HG03039 (cell line): ENCODE measurements around the gene PDE7B.

Experiments
- ATAC-seq: cut with Tn5 transposase; IDR thresholded peaks from one replicate; pipeline ENCODE4 v1.9.1; 2021; ENCODE audit warnings: mild to moderate bottlenecking, moderate library complexity; ENCODE audit not compliant: unreplicated experiment

PDE7B gene

DNA sequence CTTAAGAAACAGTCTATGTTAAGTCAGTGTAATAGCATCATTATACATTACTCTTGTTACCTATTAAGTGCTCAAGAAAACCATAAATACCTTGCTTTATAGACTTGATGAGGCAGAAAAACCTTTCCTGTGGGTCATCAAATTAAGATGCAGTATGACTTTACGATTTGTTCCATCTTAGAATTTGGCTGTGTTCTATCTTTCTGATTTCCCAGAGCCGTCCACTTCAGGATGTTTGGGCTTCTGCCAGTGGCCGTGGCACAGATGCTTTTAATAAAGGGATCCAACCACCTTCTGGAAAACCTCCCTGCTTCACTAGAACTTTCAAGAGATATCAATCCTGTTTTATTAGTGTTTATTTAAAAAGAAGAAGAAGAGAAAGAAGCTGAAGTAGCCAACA, 71.2 kb downstream of the PDE7B start:
- no peak for ATAC-seq

DNA sequence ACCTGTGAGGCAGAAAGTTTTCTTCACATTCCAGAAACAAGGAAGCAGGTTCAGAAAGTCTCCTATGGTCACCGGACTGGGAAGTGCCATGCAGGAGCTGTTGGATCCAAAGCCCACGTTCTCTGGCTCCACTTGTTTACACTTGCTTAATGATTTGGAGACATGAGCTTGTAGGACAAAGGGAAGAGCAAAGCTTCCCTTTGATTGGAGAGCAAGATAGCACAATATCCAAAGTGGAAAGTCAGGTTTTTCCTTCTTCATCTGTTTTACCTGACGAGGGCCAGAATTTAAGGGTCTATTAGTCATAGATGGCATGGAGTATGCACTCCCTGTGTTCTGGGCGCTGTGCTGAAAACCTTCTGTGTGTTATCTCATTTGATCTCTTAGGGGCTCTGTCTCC, 81.2 kb downstream of the PDE7B start:
- ATAC-seq, result no peak

DNA sequence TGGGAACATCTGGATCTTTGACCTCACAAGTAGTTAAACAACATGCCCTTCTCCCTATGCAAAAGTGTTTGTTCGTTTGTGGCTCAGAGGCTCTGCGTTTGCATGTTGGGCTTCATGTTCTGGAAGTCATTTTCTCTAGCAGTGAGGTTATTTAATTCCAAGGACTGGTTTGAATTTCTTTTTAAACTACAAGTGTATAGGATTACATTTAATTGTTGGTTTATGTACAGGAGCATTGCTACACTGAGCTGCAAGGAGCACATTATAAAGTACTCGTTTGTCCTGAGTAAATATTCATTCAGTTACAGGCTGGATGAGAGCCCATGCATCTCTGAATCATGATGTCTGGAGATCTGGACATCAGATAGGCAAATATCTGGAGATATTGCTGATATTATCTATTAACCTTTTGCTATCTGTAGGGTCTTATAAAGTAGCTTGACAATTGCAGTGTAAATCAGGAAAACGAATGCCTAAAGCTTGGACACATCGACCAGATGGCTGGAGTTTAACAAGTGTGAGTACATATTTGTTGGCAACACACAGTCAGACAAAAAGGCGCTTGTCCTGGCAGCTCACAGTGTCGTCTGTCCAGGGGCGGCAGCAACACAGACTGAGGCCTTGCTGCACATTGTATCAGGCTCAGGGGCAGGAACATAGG, 84.6 kb downstream of the PDE7B start:
- no peak for ATAC-seq

DNA sequence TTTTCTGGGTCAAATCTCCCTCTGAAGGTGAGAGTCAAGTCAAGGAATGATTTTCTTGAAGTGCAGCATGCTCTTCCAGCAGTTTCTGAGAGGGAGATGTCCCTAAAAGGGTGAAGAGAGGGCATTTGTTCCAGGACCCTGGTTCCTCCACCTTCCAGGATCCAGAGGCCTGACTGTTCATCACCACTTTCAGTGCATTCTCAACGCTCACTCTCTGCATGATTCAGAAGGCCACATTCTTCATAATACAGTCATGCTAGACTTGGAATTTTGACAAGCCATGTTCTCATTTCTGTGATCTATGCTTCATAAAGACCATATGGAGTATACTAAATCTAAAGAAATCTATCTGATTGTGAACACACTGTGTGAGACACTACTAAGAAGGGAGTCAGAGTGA, 85.1 kb downstream of the PDE7B start:
- no peak for ATAC-seq

DNA sequence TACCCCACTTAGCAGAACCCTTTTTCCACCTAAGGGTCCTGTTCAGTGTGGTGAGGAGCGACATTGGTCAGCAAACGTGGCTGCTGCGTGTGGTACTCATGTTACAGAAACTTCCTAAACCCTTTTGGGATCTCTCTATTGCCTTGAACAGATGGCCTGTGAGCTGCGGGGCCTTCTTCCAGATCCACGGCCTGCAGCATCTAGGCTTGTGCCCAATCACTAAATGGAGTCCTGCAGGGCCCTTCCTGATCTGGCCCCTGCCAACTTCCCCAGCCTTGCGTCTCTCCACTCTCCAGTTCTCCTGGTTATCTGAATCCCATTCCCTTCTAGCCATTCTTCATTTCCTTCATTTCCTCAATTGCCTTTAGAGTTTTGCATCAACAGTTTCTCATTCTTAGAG, 85.6 kb downstream of the PDE7B start:
- ATAC-seq, result no peak

DNA sequence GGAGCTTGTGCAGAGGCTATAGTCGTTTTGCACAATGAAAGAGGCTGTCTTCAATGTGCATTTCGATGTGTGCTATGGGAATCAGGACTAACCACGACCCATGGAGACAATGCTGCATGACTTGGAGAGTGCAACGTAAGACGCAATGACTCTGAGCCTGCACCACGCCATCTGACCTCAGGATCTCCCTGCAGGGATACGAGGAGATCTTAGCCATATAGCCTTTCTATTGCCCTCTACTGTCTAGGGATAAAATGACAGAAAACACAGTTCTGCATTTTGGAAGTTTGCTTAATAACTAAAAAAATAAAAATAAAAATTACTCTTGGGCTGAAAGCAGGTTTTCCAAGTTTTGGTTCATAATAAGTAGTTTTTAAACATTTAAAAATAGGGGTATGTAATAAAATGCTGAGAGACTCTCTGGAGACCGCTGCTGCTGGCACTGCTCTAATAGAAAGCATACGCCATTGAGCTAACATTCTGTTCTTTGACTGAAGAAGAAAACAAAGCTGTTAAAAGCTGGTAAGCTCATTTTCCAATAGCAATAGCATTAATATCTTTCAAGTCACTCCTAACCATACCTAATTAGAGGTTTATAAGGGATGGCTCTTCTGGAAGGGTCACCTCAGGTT, 87.2 kb downstream of the PDE7B start:
- no peak for ATAC-seq

DNA sequence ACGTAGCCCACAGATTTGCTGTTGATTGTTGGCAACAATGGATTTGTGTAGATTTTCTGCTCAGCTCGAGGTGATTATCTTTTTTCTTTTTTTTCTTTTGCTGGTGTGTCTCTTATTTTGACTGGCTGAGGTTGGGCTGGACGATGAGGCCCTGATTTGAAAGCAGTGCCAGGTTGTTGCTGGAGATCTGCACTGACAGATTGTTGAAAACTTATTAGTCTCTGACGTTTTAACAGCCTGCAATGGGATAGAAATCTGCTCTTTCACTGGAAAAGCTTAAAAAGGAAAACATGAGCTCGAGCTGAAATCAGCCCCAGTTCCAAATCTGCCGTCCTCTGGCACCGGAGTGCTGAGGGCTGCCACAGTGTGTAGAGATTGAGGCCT, 87.7 kb downstream of the PDE7B start:
- ATAC-seq, result no peak

DNA sequence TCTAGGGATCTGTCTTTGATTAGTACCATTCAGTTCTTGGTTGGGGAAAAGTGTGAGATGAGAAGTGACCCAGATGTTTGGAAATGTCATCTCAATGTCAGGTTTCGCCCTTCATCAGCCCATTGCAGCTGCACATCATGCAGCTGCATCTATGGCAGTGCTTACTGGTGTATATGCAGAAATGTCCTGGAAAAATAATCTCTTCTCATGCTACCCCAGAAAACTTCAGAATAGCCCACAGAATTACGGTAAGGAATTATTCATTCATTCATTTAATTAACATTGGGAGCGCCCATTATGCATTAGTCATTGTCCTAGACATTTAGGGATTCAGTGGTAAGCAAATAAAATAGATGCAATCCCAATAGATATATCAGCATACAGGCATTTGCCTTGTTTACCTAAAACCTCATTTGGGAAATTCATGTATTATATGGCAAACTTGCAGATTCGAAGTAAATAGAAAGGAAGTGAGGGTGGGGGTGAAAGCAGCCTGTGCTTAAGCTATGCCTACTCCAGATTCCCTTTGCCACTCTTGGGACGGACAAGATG, 89.2 kb downstream of the PDE7B start:
- no peak for ATAC-seq

DNA sequence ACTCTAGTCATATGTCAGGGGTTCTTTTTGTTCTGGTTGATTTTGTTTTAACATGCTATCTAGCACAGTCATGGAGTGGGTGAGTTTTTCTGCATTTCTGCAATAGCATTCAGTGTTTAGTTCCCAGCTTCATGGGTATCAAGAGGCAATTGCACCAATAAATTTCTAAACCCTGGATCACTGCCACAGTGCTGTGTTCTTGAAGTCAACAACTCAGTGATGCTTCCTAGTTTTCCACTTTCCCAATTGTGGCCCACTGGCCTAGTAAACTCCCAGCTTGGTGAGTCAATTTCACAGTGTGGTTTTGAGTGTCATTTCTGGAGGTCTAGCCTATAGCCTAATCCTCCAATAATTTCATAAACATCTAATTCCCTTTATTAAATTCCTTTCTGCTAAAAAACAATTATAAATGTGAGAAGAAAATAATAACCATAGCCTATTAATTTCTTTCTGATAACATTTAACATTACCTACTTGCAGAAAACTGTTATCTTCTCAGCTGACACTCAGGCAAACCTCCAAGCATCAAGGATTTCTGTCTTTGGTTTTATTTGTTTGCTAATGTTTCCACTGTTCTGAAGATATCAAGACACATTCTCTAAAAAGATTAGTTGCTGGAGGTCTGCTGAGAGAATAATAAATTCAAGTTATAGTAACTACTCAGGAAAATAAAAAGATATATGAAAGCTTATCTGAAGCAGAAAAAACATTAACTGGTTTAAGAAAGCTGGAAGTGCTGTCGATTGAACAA, 89.9 kb downstream of the PDE7B start:
- no peak for ATAC-seq

DNA sequence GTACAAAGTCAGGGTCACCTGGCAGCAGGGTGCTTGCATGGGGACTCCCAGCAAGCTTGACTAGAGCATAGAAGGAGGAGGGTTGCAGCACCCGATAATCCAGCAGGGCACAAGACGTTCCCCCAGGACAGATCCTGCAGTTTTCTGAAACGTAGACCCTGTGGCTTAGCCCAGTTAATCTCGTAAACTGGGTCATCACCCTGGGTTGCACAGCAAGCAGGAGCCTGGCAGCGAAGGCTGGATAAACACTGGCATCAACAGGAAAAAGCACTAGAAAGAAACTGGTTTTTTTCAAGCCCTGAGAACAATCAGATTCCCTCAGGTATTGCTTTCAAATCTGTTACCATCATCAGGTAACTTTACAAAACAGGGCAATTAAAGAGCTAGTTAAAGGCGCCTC, 92.6 kb downstream of the PDE7B start:
- no peak for ATAC-seq

DNA sequence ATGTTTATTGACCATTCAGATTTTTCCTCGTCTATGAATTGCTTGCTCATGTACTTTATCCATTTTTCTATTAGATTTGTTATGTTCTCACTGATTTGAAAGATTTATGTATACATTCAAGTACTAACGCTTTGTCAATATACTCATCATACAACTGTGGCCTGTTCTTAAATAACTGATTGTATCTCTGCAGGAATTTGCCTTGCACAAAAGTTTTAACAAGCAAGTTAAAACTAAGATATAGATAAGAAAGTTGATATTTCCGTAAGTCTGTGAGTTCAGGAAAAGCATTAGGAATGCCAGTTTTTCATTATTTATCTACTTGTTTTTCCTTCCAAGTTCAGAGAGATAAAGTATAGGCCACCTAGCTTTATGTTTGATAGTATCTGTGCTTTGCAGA, 95.2 kb downstream of the PDE7B start:
- ATAC-seq, result no peak

DNA sequence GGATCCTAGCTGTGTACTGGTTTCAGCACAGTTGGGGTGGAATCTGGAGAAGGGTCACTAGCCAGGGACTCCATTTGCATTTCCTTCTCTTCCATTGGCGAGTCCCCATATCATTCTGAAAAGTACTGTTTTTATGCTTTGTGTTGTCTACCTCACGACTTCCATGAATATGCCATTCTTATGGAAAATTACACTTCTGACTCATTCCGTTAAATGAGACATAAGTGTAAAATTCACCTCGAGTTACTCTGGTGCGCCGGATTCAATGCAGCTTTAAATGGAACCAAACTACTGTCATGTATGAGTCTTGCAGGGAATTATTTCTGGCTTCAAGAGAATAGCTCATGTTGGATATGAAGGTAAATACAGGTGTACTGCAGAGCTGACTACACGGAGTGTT, 99.2 kb downstream of the PDE7B start:
- ATAC-seq, result no peak

DNA sequence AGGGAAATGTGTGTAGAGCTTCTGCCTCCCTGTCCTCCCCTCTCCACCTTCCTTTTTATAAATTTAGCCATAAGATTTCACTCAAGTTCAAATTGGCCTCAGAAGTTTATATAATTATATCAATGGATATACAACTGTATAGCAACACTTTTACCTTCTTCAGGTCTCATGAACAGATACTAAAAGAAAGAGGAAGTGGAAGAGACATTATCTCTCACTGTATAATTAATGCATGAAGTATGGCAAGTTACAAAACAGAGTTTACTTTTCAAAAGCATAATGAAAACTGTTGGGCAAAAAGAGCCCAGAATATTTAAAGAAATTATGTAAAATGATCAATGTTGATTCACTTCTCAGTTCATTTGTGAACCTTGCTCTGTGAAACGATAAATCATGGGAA, 99.7 kb downstream of the PDE7B start:
- no peak for ATAC-seq

DNA sequence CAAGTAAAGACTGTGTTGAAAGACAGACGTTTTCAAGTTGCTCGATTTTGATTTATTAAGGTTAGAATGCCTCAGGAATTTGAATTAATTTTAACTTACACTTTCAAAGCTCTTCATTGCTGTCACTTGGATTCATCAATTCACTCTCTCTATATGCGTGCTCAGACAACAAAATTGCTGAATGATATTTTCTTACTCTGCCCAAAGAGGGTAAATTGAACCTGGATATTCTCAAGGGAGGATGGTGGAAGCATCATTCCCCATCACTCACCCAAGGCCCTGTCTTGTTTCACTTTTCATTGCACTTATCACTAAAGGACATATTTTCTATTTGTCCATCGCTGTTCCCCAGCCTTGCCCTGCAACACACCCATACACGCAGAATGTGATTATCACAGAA, 102.3 kb downstream of the PDE7B start:
- no peak for ATAC-seq

DNA sequence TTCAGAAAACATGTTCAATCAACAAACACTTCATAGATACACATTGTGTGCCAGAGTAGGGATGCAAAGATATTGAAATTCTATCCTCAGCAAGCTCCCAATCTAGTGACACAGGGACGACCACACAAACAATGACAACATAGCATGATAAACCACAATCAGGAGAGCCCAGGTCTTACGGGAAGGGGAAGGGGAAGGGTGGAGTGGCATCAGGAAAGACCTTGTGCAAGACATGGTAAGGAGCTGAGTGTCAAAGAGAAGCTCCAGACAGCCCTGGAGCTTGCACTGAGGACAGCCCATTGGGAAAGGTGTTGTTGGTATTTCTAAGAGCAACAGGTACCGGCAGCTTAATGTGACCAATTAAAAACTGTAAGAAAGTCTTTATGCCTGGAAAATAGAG, 103.6 kb downstream of the PDE7B start:
- ATAC-seq, result no peak

DNA sequence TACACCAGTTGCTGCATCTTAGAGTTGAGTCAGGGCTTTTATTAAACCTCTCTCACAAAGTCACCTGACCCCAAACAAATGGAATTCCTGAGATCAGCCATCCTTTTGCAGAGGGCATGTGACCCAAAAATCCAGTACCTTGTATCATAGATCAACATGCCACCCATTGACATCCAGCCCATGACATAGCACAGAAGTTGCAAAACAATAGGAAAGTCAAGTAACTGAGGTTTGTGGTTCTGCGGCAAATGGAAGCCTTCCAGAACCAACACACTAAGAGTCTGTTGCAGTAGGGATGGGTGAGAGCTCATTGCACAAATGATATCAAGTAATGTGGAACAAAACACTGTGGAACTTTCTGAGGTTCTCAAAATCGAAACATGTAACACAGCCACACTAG, 111.2 kb downstream of the PDE7B start:
- no peak for ATAC-seq

DNA sequence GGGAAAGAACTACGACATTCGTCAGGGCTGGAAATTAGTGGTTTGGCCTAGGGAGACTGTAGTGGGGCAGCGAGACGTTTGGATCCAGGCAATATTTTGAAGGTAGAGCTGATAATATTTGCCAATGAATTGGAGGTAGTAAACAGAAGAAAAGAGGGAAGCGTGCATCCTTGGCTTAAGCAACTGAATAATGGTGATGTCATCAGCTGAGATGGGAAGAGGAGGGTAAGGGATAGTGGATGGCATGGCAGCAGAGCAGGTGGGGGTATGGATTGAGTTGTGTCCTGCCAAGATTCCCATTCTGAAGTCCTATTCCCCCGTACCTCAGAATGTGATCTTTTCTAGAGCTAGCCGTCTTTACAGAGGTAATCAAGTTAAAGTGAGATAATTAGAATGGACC, 119.2 kb downstream of the PDE7B start:
- ATAC-seq, result no peak

DNA sequence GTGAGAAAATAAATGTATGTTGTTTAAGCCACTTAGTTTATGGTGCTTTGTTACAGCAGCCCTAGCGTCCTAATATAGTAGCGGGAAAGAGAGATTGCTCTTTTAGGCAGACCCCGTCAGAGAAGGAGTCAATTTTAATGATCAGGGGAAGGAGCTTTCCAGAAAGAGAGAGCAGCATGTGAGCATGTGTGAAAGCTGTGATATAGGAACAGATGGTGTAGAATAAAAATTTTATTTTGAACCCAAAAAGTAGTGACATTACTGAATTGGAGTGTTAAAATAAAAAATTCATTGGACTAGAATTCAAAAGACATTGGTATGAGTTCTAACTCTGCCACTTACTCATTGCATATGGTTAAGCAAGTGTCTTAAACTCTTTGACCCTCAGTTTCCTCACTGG, 119.8 kb downstream of the PDE7B start:
- no peak for ATAC-seq

DNA sequence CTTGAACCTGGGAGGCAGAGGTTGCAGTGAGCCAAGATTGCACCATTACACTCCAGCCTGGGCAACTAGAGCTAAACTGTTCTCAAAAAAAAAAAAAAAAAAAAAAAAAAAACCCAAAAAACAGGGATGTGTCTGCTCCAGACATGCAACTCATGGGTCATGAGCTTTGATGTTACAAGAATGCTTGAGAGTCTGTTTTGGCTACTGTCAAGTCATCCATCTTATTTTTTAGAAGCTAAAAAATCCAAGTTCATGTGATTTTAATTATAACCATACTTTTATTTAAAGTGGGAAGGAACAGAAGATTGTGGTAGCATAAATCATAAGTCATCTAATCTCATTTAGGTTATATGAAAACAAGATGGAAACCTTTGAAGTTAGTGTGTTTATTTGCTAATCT, 120.6 kb downstream of the PDE7B start:
- ATAC-seq, result no peak

DNA sequence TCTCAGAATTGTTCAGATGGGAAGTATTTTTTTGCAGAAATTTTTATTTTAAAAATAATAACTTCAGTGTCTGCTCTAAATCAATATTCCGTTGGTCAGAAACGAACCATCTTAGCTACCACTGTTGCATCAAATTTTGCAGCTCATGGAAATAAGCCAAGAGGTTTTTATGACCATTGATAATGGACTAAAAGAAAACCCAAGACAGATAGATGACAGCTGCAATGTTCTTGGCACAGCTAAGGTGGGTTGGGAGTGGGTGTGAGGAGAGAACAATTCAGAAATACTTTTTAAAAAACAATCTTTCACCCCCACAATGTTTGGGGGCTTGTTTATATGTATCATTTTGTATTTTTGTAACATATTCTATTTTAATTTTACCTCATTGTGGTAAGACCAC, 121.1 kb downstream of the PDE7B start:
- ATAC-seq, result no peak

DNA sequence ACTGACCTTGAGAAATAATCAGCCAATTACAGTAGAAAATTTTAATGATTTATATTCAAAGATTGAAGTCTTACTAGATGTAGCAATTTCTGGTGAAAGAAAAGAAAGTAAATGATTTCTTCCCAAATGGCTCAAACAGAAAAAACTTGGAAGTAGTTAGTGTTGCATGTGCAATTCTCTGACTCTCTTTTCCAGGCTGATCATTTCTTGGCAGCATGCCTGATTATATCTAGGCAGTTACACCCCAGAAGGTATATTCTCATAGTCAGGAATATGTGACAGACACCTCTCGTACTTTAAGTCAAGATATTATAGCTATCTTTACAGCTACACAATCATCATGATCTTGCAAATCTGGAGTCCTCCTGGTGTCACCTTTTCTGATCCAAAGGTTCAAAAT, 122.9 kb downstream of the PDE7B start:
- no peak for ATAC-seq

DNA sequence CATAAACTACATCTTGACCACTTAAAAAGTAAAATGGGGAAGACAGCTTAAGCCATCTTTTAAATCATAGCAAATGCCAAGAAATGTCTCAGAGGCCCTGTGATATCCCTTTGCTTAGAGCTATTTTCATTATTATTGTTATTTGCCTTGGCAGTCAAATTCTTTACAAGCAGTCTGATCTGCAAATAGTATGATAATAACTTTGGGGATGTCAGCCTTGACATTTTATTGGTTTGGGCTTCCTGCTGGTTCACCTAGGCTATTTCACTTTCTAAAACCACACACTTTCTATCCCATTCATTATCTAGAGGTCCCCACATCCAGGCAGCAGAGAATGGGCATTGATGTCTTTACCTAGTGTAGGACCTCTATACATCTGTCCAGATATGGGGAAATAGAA, 125.1 kb downstream of the PDE7B start:
- ATAC-seq, result no peak
